ENCODE measurements around the gene EFNA5.

EFNA5 gene

DNA sequence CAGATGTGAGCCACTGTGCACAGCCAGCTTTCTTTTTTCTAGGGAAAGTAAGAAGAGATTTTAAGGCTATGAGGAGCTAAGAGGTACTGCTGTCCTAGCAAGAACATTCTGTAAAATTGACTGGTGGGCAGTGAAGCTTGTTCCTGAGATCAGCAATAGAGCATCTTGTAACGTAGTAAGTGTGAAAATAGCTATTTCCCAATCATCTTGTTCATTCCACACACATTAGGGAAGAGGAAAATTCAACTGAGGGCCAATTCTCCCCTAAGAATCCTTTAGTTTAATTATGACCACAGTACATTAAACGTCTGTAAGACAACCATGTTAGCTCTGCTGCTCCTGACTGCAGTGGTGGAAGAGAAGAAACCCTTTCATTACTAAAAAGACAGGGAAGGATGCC, 246.2 kb downstream of the EFNA5 start (continued):
- TF ChIP-seq, protein P1, sequence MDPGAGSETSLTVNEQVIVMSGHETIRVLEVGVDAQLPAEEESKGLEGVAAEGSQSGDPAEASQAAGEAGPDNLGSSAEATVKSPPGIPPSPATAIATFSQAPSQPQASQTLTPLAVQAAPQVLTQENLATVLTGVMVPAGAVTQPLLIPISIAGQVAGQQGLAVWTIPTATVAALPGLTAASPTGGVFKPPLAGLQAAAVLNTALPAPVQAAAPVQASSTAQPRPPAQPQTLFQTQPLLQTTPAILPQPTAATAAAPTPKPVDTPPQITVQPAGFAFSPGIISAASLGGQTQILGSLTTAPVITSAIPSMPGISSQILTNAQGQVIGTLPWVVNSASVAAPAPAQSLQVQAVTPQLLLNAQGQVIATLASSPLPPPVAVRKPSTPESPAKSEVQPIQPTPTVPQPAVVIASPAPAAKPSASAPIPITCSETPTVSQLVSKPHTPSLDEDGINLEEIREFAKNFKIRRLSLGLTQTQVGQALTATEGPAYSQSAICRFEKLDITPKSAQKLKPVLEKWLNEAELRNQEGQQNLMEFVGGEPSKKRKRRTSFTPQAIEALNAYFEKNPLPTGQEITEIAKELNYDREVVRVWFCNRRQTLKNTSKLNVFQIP (CRISPR knock-in tag; IDR thresholded peaks at IDR 0.05; ENCODE audit: borderline replicate concordance, low read depth) = no peak
- TF ChIP-seq ZC3H10 (CRISPR knock-in tag; IDR thresholded peaks at IDR 0.05) = no peak

DNA sequence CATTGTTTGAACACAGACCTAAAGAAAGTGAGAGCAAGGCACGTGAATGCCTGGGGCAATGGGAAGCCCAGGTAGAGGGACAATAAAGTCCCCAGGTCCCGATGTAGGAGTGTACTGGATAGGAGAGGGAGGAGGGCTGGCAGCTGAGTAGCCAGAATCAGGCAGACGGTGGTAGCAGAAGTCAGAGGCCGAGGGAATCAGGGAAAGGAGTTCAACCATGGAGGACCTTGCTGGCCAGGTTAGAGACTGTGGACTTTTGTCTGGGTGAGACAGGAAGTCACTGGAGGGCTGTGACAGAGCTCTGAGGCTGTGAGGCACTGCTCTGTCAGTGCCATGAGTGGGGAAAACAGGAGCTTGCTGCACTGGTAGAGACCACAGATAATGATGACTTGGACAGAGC, 248.2 kb downstream of the EFNA5 start:
- ATAC-seq = no peak
- TF ChIP-seq, protein P2, sequence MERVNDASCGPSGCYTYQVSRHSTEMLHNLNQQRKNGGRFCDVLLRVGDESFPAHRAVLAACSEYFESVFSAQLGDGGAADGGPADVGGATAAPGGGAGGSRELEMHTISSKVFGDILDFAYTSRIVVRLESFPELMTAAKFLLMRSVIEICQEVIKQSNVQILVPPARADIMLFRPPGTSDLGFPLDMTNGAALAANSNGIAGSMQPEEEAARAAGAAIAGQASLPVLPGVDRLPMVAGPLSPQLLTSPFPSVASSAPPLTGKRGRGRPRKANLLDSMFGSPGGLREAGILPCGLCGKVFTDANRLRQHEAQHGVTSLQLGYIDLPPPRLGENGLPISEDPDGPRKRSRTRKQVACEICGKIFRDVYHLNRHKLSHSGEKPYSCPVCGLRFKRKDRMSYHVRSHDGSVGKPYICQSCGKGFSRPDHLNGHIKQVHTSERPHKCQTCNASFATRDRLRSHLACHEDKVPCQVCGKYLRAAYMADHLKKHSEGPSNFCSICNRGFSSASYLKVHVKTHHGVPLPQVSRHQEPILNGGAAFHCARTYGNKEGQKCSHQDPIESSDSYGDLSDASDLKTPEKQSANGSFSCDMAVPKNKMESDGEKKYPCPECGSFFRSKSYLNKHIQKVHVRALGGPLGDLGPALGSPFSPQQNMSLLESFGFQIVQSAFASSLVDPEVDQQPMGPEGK (CRISPR knock-in tag; IDR thresholded peaks at IDR 0.05; ENCODE audit: borderline replicate concordance) = no peak
- TF ChIP-seq RARB (CRISPR knock-in tag; IDR thresholded peaks at IDR 0.05) (no peak), ZC3H10 (CRISPR knock-in tag; IDR thresholded peaks at IDR 0.05) (no peak), PPARA (CRISPR knock-in tag; IDR thresholded peaks at IDR 0.05; ENCODE audit: borderline replicate concordance) (no peak), GLIS3 (CRISPR knock-in tag; IDR thresholded peaks at IDR 0.05) (no peak), BACH2 (CRISPR knock-in tag; IDR thresholded peaks at IDR 0.05; ENCODE audit: borderline replicate concordance) (no peak), TOX (CRISPR knock-in tag; IDR thresholded peaks at IDR 0.05; ENCODE audit: borderline replicate concordance) (no peak), ZFP30 (CRISPR knock-in tag; IDR thresholded peaks at IDR 0.05) (no peak), ISL1 (CRISPR knock-in tag; IDR thresholded peaks at IDR 0.05) (no peak), SNAI2 (CRISPR knock-in tag; IDR thresholded peaks at IDR 0.05) (no peak), TCF4 (CRISPR knock-in tag; IDR thresholded peaks at IDR 0.05; ENCODE audit: borderline replicate concordance) (no peak)
- TF ChIP-seq, protein P1 (CRISPR knock-in tag; IDR thresholded peaks at IDR 0.05; ENCODE audit: borderline replicate concordance, low read depth) = no peak
- TF ChIP-seq, protein P3, sequence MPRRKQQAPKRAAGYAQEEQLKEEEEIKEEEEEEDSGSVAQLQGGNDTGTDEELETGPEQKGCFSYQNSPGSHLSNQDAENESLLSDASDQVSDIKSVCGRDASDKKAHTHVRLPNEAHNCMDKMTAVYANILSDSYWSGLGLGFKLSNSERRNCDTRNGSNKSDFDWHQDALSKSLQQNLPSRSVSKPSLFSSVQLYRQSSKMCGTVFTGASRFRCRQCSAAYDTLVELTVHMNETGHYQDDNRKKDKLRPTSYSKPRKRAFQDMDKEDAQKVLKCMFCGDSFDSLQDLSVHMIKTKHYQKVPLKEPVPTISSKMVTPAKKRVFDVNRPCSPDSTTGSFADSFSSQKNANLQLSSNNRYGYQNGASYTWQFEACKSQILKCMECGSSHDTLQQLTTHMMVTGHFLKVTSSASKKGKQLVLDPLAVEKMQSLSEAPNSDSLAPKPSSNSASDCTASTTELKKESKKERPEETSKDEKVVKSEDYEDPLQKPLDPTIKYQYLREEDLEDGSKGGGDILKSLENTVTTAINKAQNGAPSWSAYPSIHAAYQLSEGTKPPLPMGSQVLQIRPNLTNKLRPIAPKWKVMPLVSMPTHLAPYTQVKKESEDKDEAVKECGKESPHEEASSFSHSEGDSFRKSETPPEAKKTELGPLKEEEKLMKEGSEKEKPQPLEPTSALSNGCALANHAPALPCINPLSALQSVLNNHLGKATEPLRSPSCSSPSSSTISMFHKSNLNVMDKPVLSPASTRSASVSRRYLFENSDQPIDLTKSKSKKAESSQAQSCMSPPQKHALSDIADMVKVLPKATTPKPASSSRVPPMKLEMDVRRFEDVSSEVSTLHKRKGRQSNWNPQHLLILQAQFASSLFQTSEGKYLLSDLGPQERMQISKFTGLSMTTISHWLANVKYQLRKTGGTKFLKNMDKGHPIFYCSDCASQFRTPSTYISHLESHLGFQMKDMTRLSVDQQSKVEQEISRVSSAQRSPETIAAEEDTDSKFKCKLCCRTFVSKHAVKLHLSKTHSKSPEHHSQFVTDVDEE (CRISPR knock-in tag; IDR thresholded peaks at IDR 0.05) = no peak

DNA sequence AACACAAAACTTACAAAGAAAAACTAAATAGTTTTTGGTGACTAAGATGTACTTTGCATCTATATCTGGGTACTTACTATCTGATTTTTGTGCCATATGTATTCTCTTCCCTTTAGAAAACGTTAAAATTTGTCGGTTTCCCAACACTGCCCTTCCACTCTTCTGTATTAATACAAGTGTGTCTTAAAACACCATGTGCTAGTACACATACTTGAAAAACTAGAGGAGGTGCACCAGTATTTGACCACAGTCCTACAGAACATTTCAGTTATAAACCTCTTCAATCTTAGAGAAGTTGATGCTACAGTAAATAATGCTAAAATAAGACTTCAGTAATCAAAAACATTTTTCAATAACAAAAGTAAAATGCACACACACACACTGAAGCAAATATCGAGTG, 251.2 kb downstream of the EFNA5 start:
- no peak for ATAC-seq
- TF ChIP-seq ZNF565 (CRISPR knock-in tag; conservative IDR thresholded peaks at IDR 0.05; ENCODE audit: low read depth) (no peak), ZNF70 (CRISPR knock-in tag; IDR thresholded peaks at IDR 0.05) (no peak), ISL1 (CRISPR knock-in tag; IDR thresholded peaks at IDR 0.05) (no peak), ESRRG (CRISPR knock-in tag; IDR thresholded peaks at IDR 0.05) (no peak), ARNTL (CRISPR knock-in tag; IDR thresholded peaks at IDR 0.05; ENCODE audit: borderline replicate concordance, low read depth) (no peak), TCF4 (CRISPR knock-in tag; IDR thresholded peaks at IDR 0.05; ENCODE audit: borderline replicate concordance) (no peak), ZFP3 (CRISPR knock-in tag; IDR thresholded peaks at IDR 0.05) (no peak), BACH2 (CRISPR knock-in tag; IDR thresholded peaks at IDR 0.05; ENCODE audit: borderline replicate concordance) (no peak), GLIS3 (CRISPR knock-in tag; IDR thresholded peaks at IDR 0.05) (no peak)

DNA sequence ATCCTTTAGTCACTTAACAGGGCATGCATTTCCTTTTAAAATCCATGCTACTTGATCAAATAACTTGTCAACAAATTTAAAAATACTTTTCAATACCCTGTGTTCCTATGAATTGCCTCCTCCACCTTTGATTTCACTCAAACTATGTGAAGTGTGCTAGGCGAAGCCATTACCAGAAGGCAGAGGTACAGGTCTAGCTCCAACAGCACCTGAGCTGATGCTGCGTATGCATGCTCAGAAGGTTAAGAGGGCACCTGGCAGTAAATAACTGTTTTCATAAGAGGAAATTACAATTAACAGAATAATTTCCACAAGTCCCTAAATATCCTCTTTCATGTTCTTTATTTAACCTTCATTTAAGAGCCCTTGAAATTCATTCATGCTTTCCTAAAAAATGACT, 251.8 kb downstream of the EFNA5 start:
- ATAC-seq = no peak
- TF ChIP-seq BACH2 (CRISPR knock-in tag; IDR thresholded peaks at IDR 0.05; ENCODE audit: borderline replicate concordance) = no peak
- no peak for TF ChIP-seq ZFP30 (CRISPR knock-in tag; IDR thresholded peaks at IDR 0.05)
- TF ChIP-seq, protein P2 (CRISPR knock-in tag; IDR thresholded peaks at IDR 0.05; ENCODE audit: borderline replicate concordance) = no peak
- TF ChIP-seq, protein P1 (CRISPR knock-in tag; IDR thresholded peaks at IDR 0.05; ENCODE audit: borderline replicate concordance, low read depth) = no peak
- TF ChIP-seq, protein P4, sequence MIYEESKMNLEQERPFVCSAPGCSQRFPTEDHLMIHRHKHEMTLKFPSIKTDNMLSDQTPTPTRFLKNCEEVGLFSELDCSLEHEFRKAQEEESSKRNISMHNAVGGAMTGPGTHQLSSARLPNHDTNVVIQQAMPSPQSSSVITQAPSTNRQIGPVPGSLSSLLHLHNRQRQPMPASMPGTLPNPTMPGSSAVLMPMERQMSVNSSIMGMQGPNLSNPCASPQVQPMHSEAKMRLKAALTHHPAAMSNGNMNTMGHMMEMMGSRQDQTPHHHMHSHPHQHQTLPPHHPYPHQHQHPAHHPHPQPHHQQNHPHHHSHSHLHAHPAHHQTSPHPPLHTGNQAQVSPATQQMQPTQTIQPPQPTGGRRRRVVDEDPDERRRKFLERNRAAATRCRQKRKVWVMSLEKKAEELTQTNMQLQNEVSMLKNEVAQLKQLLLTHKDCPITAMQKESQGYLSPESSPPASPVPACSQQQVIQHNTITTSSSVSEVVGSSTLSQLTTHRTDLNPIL (CRISPR knock-in tag; IDR thresholded peaks at IDR 0.05; ENCODE audit: low read depth) = no peak
- TF ChIP-seq, protein P5, sequence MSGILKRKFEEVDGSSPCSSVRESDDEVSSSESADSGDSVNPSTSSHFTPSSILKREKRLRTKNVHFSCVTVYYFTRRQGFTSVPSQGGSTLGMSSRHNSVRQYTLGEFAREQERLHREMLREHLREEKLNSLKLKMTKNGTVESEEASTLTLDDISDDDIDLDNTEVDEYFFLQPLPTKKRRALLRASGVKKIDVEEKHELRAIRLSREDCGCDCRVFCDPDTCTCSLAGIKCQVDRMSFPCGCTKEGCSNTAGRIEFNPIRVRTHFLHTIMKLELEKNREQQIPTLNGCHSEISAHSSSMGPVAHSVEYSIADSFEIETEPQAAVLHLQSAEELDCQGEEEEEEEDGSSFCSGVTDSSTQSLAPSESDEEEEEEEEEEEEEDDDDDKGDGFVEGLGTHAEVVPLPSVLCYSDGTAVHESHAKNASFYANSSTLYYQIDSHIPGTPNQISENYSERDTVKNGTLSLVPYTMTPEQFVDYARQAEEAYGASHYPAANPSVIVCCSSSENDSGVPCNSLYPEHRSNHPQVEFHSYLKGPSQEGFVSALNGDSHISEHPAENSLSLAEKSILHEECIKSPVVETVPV (CRISPR knock-in tag; IDR thresholded peaks at IDR 0.05) = no peak
- TF ChIP-seq PPARA (CRISPR knock-in tag; IDR thresholded peaks at IDR 0.05; ENCODE audit: borderline replicate concordance) = no peak
- TF ChIP-seq ARNTL (CRISPR knock-in tag; IDR thresholded peaks at IDR 0.05; ENCODE audit: borderline replicate concordance, low read depth) = no peak
- TF ChIP-seq TCF4 (CRISPR knock-in tag; IDR thresholded peaks at IDR 0.05; ENCODE audit: borderline replicate concordance) = no peak
- no peak for TF ChIP-seq GLIS3 (CRISPR knock-in tag; IDR thresholded peaks at IDR 0.05)
- no peak for TF ChIP-seq ESRRG (CRISPR knock-in tag; IDR thresholded peaks at IDR 0.05)
